ENCODE measurements around the gene TMEM115. TPM values are rescaled to one million over a fixed set of nuclear protein-coding genes. Genes with fewer than 3 reads are reported as not detected.

Gene TMEM115
- total and polyA plus RNA-seq, 2 of the 13 experiments (the other 11 are each of a cell fraction or from before 2014, with no cell fraction given), result 22.1 to 30.7 TPM

DNA sequence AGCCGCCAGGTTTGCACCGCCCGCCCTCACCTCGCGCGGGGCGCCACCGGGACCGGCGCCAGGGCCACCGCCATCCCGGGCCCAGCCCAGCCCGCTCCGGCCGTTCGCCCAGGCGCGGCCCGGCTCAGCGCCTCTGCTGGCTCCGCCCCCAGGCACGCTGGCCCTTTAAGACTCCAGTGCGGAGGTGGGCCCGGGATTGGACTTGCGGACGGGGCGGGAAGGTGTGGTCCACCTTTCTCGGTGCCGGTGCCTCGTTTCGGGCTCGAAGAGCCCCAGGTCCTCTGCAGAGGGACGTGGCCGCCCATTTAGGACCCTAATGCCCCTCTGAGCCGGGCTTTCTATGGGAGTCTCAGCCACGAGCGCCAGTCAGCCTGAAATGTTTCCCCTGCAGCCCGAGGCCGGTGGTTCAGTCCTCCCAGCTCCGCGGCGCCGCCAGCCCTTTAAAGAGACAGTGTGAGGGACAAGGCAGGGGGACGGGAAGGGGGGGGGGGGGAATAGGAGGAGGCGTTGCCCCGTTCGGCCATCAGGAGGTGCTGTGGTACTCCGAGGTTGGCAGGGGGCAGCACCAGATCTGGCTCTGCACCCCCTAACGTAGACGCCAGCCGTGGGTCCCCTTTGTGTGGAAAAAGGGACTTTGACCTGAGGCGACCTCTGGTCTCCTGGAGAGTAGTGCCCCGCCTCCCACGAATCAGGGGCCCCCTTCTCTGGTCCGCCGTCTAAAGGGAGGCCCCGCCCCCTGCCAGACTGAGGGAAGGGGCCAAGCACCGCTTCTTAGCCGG lies 37.8 kb downstream of the TMEM115 start (continued):
- TF ChIP-seq, protein P1, sequence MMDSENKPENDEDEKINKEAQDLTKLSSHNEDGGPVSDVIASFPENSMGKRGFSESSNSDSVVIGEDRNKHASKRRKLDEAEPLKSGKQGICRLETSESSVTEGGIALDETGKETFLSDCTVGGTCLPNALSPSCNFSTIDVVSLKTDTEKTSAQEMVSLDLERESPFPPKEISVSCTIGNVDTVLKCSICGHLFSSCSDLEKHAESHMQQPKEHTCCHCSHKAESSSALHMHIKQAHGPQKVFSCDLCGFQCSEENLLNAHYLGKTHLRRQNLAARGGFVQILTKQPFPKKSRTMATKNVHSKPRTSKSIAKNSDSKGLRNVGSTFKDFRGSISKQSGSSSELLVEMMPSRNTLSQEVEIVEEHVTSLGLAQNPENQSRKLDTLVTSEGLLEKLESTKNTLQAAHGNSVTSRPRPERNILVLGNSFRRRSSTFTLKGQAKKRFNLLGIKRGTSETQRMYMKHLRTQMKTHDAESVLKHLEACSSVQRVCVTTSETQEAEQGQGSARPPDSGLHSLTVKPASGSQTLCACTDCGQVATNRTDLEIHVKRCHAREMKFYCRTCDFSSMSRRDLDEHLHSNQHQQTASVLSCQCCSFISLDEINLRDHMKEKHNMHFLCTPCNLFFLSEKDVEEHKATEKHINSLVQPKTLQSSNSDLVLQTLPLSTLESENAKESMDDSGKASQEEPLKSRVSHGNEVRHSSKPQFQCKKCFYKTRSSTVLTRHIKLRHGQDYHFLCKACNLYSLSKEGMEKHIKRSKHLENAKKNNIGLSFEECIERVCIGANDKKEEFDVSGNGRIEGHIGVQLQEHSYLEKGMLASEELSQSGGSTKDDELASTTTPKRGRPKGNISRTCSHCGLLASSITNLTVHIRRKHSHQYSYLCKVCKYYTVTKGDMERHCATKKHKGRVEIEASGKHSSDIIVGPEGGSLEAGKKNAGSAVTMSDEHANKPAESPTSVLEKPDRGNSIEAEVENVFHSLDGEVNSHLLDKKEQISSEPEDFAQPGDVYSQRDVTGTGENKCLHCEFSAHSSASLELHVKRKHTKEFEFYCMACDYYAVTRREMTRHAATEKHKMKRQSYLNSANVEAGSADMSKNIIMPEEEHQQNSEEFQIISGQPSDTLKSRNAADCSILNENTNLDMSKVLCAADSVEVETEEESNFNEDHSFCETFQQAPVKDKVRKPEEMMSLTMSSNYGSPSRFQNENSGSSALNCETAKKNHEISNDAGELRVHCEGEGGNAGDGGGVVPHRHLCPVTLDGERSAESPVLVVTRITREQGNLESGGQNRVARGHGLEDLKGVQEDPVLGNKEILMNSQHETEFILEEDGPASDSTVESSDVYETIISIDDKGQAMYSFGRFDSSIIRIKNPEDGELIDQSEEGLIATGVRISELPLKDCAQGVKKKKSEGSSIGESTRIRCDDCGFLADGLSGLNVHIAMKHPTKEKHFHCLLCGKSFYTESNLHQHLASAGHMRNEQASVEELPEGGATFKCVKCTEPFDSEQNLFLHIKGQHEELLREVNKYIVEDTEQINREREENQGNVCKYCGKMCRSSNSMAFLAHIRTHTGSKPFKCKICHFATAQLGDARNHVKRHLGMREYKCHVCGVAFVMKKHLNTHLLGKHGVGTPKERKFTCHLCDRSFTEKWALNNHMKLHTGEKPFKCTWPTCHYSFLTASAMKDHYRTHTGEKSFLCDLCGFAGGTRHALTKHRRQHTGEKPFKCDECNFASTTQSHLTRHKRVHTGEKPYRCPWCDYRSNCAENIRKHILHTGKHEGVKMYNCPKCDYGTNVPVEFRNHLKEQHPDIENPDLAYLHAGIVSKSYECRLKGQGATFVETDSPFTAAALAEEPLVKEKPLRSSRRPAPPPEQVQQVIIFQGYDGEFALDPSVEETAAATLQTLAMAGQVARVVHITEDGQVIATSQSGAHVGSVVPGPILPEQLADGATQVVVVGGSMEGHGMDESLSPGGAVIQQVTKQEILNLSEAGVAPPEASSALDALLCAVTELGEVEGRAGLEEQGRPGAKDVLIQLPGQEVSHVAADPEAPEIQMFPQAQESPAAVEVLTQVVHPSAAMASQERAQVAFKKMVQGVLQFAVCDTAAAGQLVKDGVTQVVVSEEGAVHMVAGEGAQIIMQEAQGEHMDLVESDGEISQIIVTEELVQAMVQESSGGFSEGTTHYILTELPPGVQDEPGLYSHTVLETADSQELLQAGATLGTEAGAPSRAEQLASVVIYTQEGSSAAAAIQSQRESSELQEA (CRISPR knock-in tag; IDR thresholded peaks at IDR 0.05; ENCODE audit: not compliant biosample characterization), result no peak
- TF ChIP-seq, protein P2, sequence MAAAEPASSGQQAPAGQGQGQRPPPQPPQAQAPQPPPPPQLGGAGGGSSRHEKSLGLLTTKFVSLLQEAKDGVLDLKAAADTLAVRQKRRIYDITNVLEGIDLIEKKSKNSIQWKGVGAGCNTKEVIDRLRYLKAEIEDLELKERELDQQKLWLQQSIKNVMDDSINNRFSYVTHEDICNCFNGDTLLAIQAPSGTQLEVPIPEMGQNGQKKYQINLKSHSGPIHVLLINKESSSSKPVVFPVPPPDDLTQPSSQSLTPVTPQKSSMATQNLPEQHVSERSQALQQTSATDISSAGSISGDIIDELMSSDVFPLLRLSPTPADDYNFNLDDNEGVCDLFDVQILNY (CRISPR knock-in tag; conservative IDR thresholded peaks at IDR 0.05), result no peak
- TF ChIP-seq ZNF432 (CRISPR knock-in tag; IDR thresholded peaks at IDR 0.05; ENCODE audit: borderline replicate concordance), result no peak
- TF ChIP-seq, protein P3, sequence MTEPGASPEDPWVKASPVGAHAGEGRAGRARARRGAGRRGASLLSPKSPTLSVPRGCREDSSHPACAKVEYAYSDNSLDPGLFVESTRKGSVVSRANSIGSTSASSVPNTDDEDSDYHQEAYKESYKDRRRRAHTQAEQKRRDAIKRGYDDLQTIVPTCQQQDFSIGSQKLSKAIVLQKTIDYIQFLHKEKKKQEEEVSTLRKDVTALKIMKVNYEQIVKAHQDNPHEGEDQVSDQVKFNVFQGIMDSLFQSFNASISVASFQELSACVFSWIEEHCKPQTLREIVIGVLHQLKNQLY (CRISPR knock-in tag; IDR thresholded peaks at IDR 0.05), result no peak
- no peak for TF ChIP-seq ZZZ3 (CRISPR knock-in tag; IDR thresholded peaks at IDR 0.05; ENCODE audit: borderline replicate concordance)
- TF ChIP-seq ZNF781 (CRISPR knock-in tag; IDR thresholded peaks at IDR 0.05; ENCODE audit: borderline replicate concordance, not compliant biosample characterization), result peak; percentile 67
- TF ChIP-seq NCOA1 (CRISPR knock-in tag; IDR thresholded peaks at IDR 0.05), result no peak
- TF ChIP-seq ZNF543 (CRISPR knock-in tag; IDR thresholded peaks at IDR 0.05), result no peak
- peak; percentile 30; the same call in 1 of the 2 replicates for TF ChIP-seq ZNF605 (CRISPR knock-in tag; IDR thresholded peaks at IDR 0.05)
- TF ChIP-seq XBP1 (CRISPR knock-in tag; IDR thresholded peaks at IDR 0.05), result no peak
- no peak for TF ChIP-seq ZNF446 (CRISPR knock-in tag; IDR thresholded peaks at IDR 0.05)
- TF ChIP-seq ZNF331 (CRISPR knock-in tag; IDR thresholded peaks at IDR 0.05), result peak; percentile 52; the same call in 1 of the 2 replicates
- TF ChIP-seq, protein P4, sequence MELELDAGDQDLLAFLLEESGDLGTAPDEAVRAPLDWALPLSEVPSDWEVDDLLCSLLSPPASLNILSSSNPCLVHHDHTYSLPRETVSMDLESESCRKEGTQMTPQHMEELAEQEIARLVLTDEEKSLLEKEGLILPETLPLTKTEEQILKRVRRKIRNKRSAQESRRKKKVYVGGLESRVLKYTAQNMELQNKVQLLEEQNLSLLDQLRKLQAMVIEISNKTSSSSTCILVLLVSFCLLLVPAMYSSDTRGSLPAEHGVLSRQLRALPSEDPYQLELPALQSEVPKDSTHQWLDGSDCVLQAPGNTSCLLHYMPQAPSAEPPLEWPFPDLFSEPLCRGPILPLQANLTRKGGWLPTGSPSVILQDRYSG (CRISPR knock-in tag; IDR thresholded peaks at IDR 0.05), result peak; percentile 61; the same call in 1 of the 2 replicates
- no peak for TF ChIP-seq DNMT3B (CRISPR knock-in tag; conservative IDR thresholded peaks at IDR 0.05)
- no peak for TF ChIP-seq ZNF10 (CRISPR knock-in tag; IDR thresholded peaks at IDR 0.05; ENCODE audit: borderline replicate concordance, low read depth)
- TF ChIP-seq SP2 (CRISPR knock-in tag; IDR thresholded peaks at IDR 0.05), result no peak
- no peak for TF ChIP-seq RFX1 (IDR thresholded peaks at IDR 0.05)
- TF ChIP-seq, protein P5, sequence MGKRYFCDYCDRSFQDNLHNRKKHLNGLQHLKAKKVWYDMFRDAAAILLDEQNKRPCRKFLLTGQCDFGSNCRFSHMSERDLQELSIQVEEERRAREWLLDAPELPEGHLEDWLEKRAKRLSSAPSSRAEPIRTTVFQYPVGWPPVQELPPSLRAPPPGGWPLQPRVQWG (CRISPR knock-in tag; IDR thresholded peaks at IDR 0.05; ENCODE audit: borderline replicate concordance, low read depth), result no peak

All from HepG2 (cell line).